ENCODE data around the gene GUCA2A.

The GUCA2A gene

DNA sequence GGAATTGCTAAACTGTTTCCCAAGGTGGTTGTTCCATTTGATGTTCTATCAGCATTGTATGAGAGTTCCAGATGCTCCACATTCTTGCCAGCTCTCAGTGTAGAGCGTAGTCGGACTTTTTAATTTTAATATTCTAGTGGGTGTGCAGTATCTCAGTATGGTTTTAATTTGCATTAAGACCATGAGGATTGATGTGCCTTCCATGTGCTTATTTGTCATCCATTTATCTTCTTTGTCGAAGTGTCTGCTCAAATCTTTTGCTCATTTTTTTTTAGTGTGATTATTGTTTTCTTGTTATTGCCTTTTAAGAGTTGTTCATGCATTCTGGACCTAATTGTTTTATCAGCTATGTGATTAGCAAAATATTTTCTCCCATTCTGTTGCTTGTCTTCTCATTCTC lies 25.1 kb downstream of the GUCA2A start:
- TF ChIP-seq CEBPB (IDR thresholded peaks at IDR 0.05) (no peak), RAD21 (IDR thresholded peaks at IDR 0.05; ENCODE audit: low read depth) (no peak), EGR1 (IDR thresholded peaks at IDR 0.05) (no peak), FOXM1 (IDR thresholded peaks at IDR 0.05; ENCODE audit: borderline replicate concordance, low read depth) (no peak), YY1 (IDR thresholded peaks at IDR 0.05; ENCODE audit: low read depth) (no peak), TEAD4 (IDR thresholded peaks at IDR 0.05) (no peak), TAF1 (IDR thresholded peaks at IDR 0.05; ENCODE audit: low read depth) (no peak), NFIC (IDR thresholded peaks at IDR 0.05) (no peak), EP300 (IDR thresholded peaks at IDR 0.05; ENCODE audit: borderline replicate concordance) (no peak)

DNA sequence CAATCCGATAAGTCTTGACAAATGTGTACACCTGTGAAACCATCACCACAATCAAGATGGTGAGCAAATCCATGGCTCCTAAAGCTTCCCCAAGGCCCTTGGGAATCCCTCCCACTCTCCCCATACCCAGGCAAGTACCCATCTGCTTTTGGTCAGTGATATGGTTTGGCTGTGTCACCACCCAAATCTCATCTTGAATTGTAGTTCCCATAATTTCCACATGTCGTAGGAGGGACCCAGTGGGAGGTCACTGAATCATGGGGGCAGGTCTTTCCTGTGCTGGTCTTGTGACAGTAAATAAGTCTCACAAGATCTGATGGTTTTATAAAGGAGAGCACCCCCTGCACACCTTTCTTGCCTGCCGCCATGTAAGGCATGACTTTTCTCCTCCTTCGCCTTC lies 26.0 kb downstream of the GUCA2A start:
- TF ChIP-seq TCF12 (IDR thresholded peaks at IDR 0.05; ENCODE audit: low read depth) (no peak), NFIC (IDR thresholded peaks at IDR 0.05) (no peak), USF1 (IDR thresholded peaks at IDR 0.05) (no peak), CREB1 (IDR thresholded peaks at IDR 0.05; ENCODE audit: low read depth) (no peak), EGR1 (IDR thresholded peaks at IDR 0.05) (no peak), YY1 (IDR thresholded peaks at IDR 0.05; ENCODE audit: low read depth) (no peak), ZBTB7A (IDR thresholded peaks at IDR 0.05; ENCODE audit: low read depth) (no peak), MAX (IDR thresholded peaks at IDR 0.05) (no peak), CEBPB (IDR thresholded peaks at IDR 0.05) (no peak), EP300 (IDR thresholded peaks at IDR 0.05; ENCODE audit: borderline replicate concordance) (no peak), FOXM1 (IDR thresholded peaks at IDR 0.05; ENCODE audit: borderline replicate concordance, low read depth) (no peak), REST (IDR thresholded peaks at IDR 0.05; ENCODE audit: low read depth) (no peak), RAD21 (IDR thresholded peaks at IDR 0.05; ENCODE audit: low read depth) (no peak), TAF1 (IDR thresholded peaks at IDR 0.05; ENCODE audit: low read depth) (no peak)

DNA sequence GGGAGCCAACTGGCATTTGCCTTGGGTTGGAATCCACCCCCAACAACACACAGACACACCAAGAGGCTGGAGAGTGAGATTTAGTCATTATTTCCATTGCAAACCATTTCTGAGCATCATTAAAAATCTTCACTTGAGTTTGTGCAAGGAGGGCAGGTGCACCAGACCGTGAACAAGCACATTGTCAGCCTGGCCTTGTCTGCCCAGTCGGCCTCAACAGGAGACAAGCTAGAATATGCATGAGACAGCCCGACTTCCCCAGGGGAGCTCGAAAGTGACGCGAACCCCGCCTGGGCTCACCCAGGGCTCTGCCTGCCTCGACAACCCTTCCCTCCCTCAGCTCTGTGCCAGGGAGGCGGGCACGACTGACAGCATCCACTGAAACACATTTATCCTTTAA lies 26.8 kb downstream of the GUCA2A start:
- TF ChIP-seq EP300 (IDR thresholded peaks at IDR 0.05; ENCODE audit: borderline replicate concordance) (peak; percentile 78), CEBPB (IDR thresholded peaks at IDR 0.05) (peak; percentile 42), TEAD4 (IDR thresholded peaks at IDR 0.05) (no peak), NFIC (IDR thresholded peaks at IDR 0.05) (peak; percentile 46), MAX (IDR thresholded peaks at IDR 0.05) (peak; percentile 35; the same call in 1 of the 2 replicates), ZBTB7A (IDR thresholded peaks at IDR 0.05; ENCODE audit: low read depth) (no peak)

GRCh38 chr1:42136466-42136865 lies 28.1 kb downstream of the GUCA2A start:
- TF ChIP-seq TEAD4 (IDR thresholded peaks at IDR 0.05), result no peak
- TF ChIP-seq NFIC (IDR thresholded peaks at IDR 0.05), result no peak

DNA sequence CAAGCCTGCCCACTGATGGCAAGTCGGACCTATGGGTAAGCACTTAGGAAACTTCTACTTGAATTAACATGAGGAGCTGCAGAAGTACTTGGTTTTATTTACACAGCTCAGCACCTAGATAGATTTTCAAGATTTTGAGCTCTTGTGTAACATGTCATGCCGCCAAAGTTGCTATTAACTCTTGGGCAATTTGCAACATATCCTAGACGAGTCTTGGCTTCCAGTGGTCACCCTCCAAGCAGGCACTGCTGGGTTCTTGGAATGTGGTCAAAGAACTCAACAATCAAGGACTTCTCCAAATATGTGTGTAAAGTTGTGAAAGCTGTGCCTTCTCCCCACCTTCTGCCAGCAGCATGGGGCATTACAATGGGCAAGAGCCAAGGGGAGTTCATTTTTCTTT lies 29.1 kb downstream of the GUCA2A start:
- TF ChIP-seq NFIC (IDR thresholded peaks at IDR 0.05), result peak; percentile 64
- peak; percentile 39; the same call in 1 of the 2 replicates for TF ChIP-seq TEAD4 (IDR thresholded peaks at IDR 0.05)
- TF ChIP-seq EP300 (IDR thresholded peaks at IDR 0.05; ENCODE audit: borderline replicate concordance), result peak; percentile 65; the same call in 1 of the 2 replicates
- TF ChIP-seq CEBPB (IDR thresholded peaks at IDR 0.05), result peak; percentile 91
- TF ChIP-seq CREB1 (IDR thresholded peaks at IDR 0.05; ENCODE audit: low read depth), result no peak

DNA sequence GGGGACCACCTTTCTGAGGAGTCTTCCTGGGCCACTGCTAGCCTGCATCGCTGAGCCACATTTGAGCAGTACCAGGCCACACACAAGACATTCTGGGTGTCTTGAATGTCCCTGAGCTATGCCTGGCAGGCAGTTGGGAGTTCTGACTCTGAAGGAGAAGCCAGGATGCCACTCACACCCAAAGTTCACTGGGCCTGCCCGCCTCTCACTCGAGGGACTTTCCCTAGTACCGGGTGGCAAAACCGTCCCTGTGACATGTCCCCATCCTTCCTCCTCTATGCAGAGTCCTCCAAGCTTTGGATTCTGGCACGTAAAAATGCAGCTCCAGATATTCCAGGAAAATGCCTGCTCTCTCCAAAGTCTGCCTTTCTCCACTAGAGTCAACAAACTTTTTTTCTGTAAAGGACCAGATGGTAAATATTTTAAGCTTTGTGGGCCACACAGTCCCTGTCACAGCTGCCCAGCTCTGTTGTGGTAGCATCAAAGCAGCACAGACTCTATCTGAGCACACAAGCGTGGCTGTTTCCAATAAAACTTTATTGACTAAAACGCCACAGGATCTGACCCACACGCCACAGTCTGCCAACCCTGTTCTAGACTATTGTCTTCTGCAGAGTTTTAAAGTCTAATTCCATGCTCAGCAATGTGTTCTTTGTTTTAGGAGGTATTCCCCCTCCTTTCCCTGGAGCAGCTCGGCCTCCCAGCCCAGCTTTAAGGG lies 30.6 kb downstream of the GUCA2A start:
- TF ChIP-seq EP300 (IDR thresholded peaks at IDR 0.05; ENCODE audit: borderline replicate concordance) (no peak), REST (IDR thresholded peaks at IDR 0.05; ENCODE audit: low read depth) (no peak), YY1 (IDR thresholded peaks at IDR 0.05; ENCODE audit: low read depth) (no peak), EGR1 (IDR thresholded peaks at IDR 0.05) (no peak), TEAD4 (IDR thresholded peaks at IDR 0.05) (no peak), RAD21 (IDR thresholded peaks at IDR 0.05; ENCODE audit: low read depth) (no peak), CREB1 (IDR thresholded peaks at IDR 0.05; ENCODE audit: low read depth) (no peak), MAX (IDR thresholded peaks at IDR 0.05) (no peak)

DNA sequence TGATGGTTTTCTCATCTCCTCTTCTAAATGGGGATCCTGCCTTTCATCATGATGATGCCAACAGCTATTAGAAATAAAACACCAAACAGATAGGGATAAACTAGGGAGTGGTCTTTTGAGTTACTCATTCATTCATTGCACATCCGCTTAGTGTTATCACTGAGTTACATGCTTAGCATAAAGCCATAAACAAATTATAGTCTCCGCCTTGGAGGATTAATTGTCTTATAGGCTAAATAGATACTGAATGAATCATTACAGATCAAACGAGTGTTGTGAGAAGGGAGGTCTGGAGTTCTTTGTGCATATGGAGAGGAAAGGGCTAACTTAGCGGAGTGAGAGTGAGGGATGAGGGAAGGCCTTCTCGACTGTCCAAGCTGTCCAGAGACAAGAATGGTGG lies 31.2 kb downstream of the GUCA2A start:
- TF ChIP-seq MAX (IDR thresholded peaks at IDR 0.05) (no peak), FOXM1 (IDR thresholded peaks at IDR 0.05; ENCODE audit: borderline replicate concordance, low read depth) (no peak), TAF1 (IDR thresholded peaks at IDR 0.05; ENCODE audit: low read depth) (no peak), EP300 (IDR thresholded peaks at IDR 0.05; ENCODE audit: borderline replicate concordance) (no peak), EGR1 (IDR thresholded peaks at IDR 0.05) (no peak), CREB1 (IDR thresholded peaks at IDR 0.05; ENCODE audit: low read depth) (no peak), RAD21 (IDR thresholded peaks at IDR 0.05; ENCODE audit: low read depth) (no peak), ZBTB7A (IDR thresholded peaks at IDR 0.05; ENCODE audit: low read depth) (no peak), USF1 (IDR thresholded peaks at IDR 0.05) (no peak), CEBPB (IDR thresholded peaks at IDR 0.05) (no peak), TEAD4 (IDR thresholded peaks at IDR 0.05) (no peak), REST (IDR thresholded peaks at IDR 0.05; ENCODE audit: low read depth) (no peak), NFIC (IDR thresholded peaks at IDR 0.05) (no peak), TCF12 (IDR thresholded peaks at IDR 0.05; ENCODE audit: low read depth) (no peak), YY1 (IDR thresholded peaks at IDR 0.05; ENCODE audit: low read depth) (no peak)
